Suppressor macrophage (primary cell): ENCODE data around the gene CDK2.
"Not testable (repeated sequence)": the region's sequence is repeated elsewhere in the genome, so short reads cannot be mapped to it uniquely, and the experiment has no call there.

Experiments
- DNase-seq, 4 experiments: peaks; one replicate each; pipeline ENCODE4 v3.0.0-alpha.2; 2020 to 2022

Gene CDK2

DNA sequence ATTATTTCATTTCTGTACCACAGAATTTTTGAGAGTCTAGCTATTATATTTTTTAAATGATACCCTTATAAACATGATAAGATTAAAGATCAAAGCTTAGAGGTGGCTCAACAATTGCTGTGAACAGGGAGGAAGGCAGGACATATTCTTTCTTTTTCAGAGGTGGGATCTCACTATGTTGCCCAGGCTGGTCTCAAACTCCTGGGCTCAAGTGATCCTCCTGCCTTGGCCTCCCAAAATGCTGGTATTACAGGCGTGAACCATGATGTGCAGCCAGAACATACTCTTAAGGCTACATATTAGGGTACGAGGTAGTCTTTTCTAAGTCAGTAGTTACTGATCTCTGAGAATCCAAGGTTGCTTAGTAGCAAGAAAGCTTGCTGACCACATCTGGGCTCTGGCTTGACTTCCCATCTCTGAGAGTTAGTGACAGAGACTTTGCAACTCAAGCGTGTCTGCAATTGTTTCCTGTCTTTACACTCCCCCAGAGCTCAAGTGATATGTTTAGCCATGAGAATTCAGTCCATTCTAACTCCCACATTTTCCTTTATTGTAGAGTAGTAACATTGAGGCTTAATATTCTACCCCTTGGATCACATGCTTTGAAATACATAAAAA is 15.8 kb downstream of the CDK2 start:
- peak; percentile 80 to 92 (median 86) for DNase-seq

DNA sequence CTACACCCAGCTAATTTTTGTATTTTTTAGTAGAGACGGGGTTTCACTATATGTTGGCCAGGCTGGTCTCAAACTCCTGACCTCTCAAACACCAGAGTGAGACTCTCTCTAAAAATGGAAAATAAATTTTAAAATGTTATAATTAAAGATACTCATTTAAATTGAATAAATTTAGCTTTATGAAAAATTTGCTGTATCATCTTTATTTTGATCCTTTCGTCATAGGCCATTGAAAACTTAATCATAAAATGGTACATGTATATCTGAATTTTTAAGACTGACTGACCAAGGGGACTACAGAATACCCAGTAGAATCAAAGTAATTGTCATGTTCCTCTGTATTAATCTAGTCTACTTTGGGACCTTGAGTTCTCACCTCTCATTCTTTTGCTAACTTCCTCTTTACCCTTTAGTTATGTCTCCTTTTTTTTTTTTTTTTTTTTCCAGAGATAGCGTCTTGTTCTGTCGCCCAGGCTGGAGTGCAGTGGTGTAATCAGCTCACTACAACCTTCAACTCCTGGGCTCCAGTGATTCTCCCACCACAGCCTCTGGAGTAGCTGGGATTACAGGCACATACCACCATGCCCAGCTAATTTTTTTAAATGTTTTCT is 16.7 kb downstream of the CDK2 start:
- peak in 3 of 4 experiments; percentile 46 to 59 (median 50) for DNase-seq

DNA sequence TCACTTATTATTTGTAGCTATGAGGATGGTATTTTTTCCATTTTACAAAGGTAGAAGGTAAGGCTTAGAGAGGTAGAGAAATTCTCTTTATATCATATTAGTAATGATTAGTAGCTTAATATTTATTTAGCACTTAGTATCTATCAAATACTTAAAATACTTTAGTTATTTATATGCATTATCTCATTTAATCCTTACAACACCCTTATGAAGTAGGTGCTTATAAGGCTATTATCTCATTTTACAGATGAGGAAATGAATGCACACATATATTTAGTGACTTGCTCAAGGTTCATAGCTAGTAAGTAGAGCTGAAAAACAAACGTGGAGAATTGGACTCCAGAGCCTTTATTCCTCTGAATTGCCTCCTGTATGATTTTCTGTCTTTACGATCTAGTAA is 18.2 kb downstream of the CDK2 start:
- DNase-seq, result peak in 2 of 4 experiments; percentile 25 to 38

DNA sequence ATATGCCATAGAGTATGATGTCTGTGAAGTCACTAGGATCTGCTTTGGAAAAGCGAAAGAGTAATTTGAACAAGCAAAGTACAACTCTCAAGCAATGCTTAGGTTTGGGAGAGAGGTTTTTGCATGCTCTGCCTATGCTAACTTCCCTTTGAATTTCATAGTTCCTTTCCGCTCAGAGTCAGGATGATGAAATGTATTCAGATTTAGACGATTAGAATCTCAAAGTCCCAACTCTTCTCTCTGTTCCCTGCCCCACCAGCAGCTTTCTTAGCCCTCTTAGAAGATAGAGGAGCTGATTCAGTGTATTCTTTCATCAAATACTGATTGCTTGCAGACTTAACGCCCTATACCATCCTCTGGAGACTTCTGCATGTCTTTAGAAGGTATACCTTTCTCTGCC is 18.7 kb downstream of the CDK2 start:
- peak in 2 of 4 experiments; percentile 41 to 56 for DNase-seq

DNA sequence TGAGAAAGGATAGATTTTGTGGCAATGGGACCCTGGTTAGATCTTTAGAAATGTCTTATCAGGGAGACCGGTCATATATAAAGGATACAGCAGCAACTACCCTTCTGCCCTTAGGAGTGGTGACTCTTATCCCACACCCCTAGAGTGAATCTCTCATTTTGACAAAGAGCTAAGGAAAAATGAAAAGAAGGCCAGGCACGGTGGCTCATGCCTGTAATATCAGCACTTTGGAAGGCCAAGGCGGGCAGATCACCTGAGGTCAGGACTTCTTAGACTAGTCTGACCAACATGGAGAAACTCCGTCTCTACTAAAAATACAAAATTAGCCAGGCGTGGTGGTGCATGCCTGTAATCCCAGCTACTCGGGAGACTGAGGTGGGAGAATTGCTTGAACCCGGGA is 19.3 kb downstream of the CDK2 start:
- not testable (repeated sequence) for DNase-seq

DNA sequence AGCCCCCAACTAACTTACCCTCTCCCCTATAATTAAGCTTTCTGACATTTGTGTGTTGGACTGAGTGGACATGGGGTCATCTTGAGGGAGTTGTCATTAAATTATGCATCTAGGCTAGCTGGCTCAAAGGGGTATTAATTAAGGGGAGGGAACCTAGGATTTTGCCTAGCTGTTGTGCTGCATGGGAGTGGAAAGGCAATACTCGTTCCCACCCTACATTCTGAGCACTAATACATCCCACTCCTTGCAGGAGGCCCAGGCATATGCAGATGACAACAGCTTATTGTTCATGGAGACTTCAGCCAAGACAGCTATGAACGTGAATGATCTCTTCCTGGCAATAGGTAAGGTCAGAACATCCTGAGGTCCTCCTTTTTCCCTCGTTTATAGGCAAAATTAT is 24.5 kb downstream of the CDK2 start:
- no peak for DNase-seq

DNA sequence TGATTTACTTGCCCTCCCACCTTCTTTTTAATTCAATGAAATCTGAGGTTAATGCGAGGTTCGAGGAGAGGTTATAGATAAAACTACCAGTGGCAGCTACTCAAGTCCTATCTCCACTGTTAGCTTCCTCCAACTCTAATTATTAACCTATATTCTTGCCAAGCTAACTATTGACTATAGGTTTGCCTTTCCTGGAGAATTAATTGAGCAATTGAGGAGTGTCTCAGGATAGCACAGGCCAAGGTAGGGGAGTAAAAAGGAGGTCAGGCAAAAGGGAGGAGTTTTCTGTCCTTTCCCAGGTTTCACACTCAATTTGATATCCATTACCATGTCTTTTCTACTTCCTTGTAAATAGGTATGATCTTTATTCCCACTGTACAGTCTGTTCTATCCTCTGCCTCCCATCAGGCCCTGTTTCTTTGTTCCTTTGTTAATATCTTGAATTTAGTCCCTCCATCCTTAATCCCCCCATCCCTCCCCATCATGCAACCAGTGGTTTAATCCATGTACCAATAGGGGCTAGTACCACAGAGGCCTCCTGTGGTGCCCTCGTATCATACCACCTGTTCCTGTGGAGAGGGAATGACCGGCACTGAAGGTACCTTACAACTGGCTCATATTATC is 26.7 kb downstream of the CDK2 start:
- DNase-seq, result no peak

DNA sequence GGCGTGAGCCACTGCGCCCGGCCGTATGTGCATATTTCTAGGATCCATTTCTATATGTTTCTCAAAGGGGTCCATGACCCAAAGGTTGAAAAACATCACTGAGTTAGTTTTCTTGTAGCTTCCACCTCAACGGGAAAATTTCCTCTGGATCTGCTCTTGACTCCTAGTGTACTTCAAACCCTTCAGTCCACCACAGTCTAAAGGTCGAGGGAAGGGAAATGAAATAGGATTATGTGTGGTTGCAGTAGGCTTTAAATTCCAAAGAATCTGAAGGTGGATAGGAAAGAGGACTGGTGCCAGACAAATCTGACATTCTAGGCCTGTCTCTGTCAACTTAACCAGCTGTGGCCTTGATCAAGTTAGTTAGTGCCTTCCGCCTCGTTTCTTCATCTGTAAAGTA is 28.7 kb downstream of the CDK2 start:
- DNase-seq, result no peak

DNA sequence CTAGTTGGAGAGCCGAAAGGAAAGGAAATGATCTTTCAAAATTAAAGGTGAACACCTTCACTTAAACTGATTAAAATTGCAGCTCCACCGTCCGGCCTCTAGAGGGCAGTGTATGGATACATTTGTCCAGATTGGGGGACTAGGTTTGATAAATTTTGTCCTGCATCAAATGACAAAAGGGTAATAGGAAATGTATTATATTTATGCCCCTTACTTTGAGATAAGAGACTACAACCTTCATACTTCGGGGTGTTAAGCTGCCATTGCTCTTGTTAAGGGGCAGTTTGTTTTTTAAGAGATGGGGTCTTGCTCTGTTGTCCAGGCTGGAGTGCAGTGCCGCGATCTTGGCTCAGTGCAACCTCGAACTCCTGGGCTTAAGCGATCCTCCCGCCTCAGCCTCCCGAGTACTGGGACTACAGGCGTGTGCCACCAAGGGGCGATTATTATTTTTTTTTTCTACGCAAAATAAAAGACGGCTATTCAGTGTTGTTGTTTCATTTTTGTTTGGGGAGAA is 29.6 kb downstream of the CDK2 start:
- peak; percentile 48 to 78 (median 70) for DNase-seq

DNA sequence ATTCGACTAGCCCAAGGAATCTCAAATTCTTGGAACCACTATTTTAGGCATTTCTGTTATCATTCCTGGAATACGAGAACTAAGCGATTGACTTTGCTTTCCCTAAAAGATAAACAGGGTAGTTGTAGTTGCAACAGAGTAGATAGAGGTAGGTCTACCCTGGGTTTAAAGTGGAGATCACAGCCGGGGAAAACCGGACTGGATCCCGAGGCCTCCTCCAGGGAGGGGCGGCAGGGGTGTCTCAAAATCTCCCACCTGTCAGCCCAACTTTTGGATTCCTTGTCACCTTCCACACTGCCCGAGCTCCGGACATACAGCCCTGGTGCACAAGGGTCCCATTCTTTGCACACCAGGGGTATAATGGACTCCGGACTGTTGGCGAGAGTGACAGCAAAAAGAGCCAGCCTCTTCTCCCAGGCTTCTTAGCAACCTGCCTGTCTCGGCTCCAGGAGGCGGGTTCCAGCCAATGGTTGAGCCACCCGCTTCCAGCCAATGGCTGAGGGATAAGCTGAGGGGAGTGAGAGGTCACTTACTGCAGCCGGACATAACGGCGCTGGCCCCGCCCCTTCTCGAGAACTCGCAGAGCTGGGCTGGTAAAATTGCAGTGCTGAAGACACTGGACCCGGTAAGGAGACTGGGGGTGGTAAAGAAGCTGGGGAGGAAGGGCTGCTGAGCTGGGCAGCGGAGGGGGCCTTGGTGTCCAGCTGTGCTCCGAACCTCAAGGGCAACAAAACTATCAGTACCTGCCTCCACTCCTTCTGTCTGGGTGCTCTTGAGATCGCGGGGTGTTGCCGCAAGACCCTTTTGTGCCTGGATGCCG is 30.3 kb downstream of the CDK2 start, which contains the start of gene SUOX:
Gene SUOX, plus strand, starts transcription at position 562 of the 820 bp plus-strand sequence. CDS start 4,946 bp downstream, outside the sequence.
- peak; percentile 95 to 98 (median 98) for DNase-seq

DNA sequence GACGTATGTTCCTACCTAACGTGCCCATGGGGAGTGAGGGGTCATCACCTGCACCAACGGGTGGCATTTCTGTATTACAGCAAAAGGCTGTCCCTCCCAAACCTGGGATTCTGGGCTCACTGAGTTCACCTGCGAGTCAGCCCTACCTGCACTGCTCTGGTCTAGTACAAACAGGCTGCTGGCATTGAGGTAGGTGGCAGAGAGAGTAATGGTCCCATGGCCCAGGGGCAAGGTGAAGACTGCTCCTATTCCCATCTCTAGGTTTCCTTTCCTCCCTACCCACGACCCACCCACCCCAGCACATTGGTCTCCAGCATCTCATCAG is 30.9 kb downstream of the CDK2 start:
- DNase-seq, result no peak

DNA sequence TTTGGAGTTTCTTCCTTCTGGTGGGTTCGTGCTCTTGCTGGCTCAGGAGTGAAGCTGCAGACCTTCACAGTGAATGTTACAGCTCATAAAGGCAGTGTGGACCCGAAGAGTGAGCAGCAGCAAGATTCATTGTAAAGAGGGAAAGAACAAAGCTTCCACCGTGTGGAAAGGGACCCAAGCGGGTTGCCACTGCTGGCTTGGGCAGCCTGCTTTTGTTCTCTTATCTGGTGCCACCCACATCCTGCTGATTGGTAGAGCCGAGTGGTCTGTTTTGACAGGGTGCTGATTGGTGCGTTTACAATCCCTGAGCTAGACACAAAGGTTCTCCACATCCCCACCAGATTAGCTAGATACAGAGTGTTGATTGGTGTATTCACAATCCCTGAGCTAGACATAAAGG is 32.9 kb downstream of the CDK2 start:
- not testable (repeated sequence) for DNase-seq

DNA sequence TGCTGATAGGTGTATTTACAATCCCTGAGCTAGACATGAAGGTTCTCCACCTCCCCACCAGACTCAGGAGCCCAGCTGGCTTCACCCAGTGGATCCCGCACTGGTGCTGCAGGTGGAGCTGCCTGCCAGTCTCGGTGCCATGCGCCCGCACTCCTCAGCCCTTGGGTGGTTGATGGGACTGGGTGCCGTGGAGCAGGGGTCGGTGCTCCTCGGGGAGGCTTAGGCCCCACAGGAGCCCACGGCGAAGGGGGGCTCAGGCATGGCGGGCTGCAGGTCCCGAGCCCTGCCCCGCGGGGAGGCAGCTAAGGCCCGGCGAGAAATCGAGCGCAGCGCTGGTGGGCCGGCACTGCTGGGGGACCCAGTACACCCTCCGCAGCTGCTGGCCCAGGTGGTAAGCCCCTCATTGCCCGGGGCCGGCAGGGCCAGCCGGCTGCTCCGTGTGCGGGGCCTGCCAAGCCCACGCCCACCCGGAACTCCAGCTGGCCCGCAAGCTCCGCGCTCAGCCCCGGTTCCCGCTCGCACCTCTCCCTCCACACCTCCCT is 33.4 kb downstream of the CDK2 start:
- DNase-seq, result not testable (repeated sequence)

DNA sequence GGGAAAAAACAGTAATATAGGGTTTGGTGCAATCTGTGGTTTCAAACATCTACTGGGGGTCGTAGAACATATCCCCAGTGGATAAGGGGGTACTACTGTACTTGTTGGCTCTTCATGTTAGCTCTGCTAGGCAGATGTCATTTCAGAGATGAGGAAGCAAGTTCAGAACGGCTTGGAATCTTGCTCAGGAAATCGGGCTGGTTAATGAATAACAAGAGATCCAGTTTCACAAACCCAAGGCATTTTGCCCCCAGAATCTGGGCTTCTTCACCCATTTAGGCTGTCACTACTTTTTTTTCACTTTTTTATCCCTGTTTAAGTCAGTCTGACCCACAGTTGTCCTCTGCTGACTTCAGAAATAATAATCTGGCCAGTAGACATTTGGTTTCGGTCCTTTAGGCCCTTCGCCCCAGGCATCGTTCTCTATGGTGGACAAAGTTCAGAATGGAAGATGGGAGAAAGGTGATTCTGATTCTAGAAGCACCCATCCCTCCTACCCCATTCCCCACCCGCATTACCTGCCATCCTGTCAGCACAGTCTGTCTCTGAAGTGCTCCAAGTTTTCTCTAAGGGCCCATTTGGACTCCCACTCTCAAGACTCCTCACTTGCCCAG is 35.0 kb downstream of the CDK2 start:
- no peak for DNase-seq

DNA sequence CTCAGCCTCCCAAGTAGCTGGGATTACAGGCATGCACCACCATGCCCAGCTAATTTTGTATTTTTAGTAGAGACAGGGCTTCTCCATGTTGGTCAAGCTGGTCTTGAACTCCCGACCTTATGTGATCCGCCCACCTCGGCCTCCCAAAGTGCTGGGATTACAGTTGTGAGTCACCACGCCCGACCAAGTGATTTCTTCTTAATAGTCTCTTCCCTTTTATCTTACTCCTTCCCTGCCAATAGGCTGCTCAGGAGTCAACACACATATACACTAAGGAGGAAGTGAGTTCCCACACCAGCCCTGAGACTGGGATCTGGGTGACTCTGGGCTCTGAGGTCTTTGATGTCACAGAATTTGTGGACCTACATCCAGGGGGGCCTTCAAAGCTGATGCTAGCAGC is 36.7 kb downstream of the CDK2 start:
- peak; percentile 73 to 90 (median 77) for DNase-seq

DNA sequence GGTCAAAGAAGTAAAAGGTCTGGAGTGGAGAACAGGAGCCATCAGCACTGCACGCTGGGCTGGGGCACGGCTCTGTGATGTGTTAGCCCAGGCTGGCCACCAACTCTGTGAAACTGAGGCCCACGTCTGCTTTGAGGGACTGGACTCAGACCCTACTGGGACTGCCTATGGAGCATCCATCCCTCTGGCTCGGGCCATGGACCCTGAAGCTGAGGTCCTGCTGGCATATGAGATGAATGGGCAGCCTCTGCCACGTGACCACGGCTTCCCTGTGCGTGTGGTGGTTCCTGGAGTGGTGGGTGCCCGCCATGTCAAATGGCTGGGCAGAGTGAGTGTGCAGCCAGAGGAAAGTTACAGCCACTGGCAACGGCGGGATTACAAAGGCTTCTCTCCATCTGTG is 37.6 kb downstream of the CDK2 start:
- no peak for DNase-seq

DNA sequence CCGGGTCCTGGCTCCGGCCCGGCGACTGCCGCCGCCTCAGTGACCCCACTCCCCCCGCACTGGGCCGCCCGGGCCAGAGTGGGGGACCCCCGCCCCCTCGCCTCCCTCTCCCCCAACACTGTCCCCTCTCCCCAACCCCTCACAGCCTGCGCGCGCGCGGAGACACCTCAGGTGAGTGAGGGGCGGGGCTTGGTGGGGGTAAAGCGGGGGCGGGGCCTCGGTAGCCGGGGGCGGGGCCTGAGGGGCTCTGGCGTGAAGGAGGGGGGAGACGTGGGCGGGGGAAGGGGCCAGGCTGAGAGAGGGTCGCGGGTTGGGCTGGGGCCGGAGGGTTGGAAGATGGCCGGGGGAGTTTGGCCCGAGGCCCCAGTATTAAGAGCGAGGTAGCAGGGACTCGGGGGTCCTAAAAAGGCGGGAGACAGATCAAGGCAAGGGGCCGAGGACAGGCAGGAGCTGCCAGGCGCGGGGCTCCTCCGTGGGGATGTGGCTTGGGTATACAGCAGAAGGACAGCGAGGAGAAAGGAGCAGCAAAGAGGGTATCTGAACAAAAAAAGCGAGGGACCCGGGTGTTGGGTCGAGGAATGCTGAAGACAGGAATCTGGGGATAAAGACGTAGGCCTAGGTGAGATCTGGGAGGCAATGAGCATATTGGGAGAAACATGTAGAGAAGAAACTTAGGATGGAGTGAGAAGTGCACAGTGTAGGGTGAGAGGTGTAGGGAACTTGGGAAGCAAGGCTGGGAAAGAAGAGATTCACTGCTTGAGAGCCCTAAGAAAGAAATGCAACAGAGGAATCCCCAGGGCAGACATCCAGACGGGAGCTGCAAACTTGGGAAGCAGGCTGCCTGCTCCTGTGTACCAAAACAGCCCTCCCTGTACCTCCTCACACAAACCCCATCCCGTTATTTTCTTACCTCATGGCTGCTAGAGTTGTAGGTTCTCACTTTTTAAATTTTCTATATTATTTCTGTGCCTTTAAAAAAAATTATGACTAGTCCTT is 41.2 kb downstream of the CDK2 start:
- DNase-seq, result peak in 2 of 4 experiments; percentile 35 to 42

DNA sequence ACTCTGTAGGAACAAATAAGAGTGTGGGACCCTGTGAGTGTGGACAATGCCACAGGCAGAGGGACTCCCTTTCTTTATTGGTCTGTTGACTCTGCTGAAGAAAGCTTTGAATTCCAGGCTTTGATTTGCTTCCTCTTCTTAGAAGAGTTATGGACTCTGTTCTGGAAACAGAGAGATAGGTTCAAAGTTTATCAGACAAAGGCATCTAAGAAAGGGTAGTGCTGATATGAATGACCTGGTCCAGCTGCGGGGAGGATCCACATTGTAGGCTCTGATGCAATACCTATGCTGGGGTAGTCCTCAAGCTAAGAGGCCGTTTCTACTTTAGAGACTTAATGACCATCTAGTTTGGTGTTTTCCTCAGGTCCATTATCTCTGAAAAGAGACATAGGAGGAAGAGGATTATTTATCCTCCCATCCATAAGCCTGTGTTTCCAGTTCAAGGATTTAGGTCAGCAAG is 43.5 kb downstream of the CDK2 start:
- DNase-seq, result no peak

DNA sequence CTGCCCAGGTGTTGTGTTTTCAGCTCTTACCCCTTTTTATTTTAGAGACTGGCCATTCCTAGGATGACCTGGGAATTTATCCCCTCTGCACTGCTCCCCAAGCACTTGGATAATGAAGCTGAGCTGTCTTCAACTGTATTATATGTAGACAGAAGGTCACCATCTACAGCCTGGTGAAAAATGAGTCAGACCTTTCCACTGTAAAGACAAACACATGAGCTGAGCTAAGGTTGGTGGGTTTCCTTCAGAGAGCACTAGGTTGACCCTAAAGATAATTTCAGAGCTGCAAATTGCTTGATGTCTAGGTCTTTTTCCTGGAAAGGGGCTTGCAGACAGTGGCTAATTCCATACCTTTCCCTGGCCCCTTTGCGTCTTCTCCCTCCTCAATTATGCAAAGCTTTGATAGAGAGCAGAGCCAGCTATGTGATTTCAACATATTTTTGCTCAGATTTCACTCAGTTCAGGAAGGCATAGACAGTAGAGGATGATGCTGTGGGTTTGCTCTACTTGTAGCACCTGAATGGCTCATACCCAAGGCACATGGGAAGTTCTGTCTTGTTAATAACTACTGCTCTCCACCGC is 45.0 kb downstream of the CDK2 start:
- DNase-seq, result no peak

DNA sequence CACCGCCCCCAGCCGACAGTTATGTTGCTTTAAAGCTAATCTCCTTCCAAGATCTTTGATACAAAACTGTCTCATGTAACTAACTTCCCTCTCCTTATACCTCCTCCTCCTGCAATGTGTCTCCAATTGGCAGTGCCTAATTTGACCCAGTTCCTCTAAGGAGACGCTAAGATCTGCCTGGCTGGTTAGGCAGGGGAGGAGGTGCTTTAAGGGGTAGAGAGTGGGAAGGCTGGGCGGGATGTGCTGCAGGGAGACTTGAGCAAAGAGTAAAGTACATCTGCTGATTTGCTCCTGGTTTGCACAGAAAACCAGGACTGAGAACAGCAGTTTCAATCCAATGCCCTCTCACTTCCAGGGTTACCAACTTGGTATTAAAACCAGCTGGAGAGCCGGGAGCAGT is 46.9 kb downstream of the CDK2 start:
- DNase-seq, result no peak

DNA sequence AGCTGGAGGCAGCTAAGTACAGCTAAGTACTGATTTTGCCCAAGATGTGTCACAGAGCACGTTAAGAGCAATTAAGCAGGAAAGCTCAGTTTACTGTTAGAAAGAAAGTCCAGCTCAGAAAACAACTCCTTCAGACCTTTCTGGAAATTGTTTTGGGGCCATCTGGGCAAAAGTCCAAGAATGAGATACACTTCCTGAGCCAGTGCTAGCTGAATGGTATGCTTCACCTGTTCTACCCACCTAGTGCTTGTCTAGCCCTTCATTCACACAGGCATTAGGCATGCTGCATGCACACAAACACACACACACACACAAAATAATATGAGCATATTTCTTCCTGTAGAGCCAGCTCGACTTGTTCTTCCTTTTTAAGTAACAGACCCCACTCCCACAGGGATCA is 47.6 kb downstream of the CDK2 start:
- DNase-seq, result no peak
